ENCODE results near the gene TSHZ3.

- TF ChIP-seq CTCF (IDR thresholded peaks at IDR 0.05; ENCODE audit: control extremely low read depth in 1 of 3, insufficient read depth in 1 of 3, low read depth in 1 of 3, low read length in 3 of 3) (no peak), CBX5 (IDR thresholded peaks at IDR 0.05; ENCODE audit: low read depth, low read length) (no peak), CHD1 (IDR thresholded peaks at IDR 0.05; ENCODE audit: low read depth, low read length) (no peak), ASH2L (IDR thresholded peaks at IDR 0.05; ENCODE audit: low read length) (no peak), CREB1 (IDR thresholded peaks at IDR 0.05) (no peak), POLR2A (IDR thresholded peaks at IDR 0.05; ENCODE audit: control extremely low read depth in 1 of 2, low read depth in 2 of 2, low read length in 2 of 2) (no peak), GABPA (IDR thresholded peaks at IDR 0.05; ENCODE audit: borderline replicate concordance, insufficient read depth, low read length) (no peak), EZH2 (IDR thresholded peaks at IDR 0.05; ENCODE audit: low read depth, low read length, severe bottlenecking) (no peak), POU5F1 (IDR thresholded peaks at IDR 0.05; ENCODE audit: low read depth, low read length) (no peak), RAD21 (IDR thresholded peaks at IDR 0.05 in 1 of 2, conservative IDR thresholded peaks at IDR 0.05 in 1 of 2; ENCODE audit: low read depth in 2 of 2, low read length in 2 of 2) (no peak), JUN (IDR thresholded peaks at IDR 0.05; ENCODE audit: low read depth, low read length) (no peak), POLR2AphosphoS5 (IDR thresholded peaks at IDR 0.05; ENCODE audit: low read depth, low read length) (no peak)
Measured at GRCh38 chr19:31346184-31347059, 2.8 kb downstream of the TSHZ3 start.
